ENCODE results near the gene HOXD10. TPM values are rescaled to one million over a fixed set of nuclear protein-coding genes. Genes with fewer than 3 reads are reported as not detected.

HOXD10 gene
- total RNA-seq, 2 donors from 2014 or later, result 10.4 to 32.5 TPM

- Histone ChIP-seq H3K4me3 (no peak overlapping the region), H3K36me3 (no peaks in the 10 kb centered on the region), H3K9me3 (no peaks in the 10 kb centered on the region), H3K27ac (peak overlapping the region in 1 of 2 donors; percentile 81), H3K27me3 (replicated peaks; ENCODE audit: insufficient read depth) (no peaks in the 10 kb centered on the region), H3K4me1 (replicated peaks) (no peaks in the 10 kb centered on the region)
- TF ChIP-seq POLR2AphosphoS5 (IDR thresholded peaks at IDR 0.05) (no peak), POLR2A (IDR thresholded peaks at IDR 0.05) (no peak)
- TF ChIP-seq, protein P1, sequence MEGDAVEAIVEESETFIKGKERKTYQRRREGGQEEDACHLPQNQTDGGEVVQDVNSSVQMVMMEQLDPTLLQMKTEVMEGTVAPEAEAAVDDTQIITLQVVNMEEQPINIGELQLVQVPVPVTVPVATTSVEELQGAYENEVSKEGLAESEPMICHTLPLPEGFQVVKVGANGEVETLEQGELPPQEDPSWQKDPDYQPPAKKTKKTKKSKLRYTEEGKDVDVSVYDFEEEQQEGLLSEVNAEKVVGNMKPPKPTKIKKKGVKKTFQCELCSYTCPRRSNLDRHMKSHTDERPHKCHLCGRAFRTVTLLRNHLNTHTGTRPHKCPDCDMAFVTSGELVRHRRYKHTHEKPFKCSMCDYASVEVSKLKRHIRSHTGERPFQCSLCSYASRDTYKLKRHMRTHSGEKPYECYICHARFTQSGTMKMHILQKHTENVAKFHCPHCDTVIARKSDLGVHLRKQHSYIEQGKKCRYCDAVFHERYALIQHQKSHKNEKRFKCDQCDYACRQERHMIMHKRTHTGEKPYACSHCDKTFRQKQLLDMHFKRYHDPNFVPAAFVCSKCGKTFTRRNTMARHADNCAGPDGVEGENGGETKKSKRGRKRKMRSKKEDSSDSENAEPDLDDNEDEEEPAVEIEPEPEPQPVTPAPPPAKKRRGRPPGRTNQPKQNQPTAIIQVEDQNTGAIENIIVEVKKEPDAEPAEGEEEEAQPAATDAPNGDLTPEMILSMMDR (IDR thresholded peaks at IDR 0.05), result no peak
- 65% methylated on average over 4 of the region's 4 CpGs for WGBS
- DNase-seq (ENCODE audit: low spot score), result no peak
- intact Hi-C loops (cut with DNase I), result no loop called here
Measured at GRCh38 chr2:176131848-176132158, 15.2 kb downstream of the HOXD10 start.

- peak overlapping the region in 1 of 2 donors; percentile 5 for H3K27ac ChIP-seq
- WGBS, result 56% methylated on average over 33 of the region's 33 CpGs
Measured at GRCh38 chr2:176132205-176133171, 15.9 kb downstream of the HOXD10 start.

GRCh38 chr2:176133389-176133788 is 16.8 kb downstream of the HOXD10 start:
- no peak overlapping the region for H3K4me3 ChIP-seq
- no peaks in the 10 kb centered on the region for H3K36me3 ChIP-seq
- H3K27ac ChIP-seq, result no peak overlapping the region
- no peaks in the 10 kb centered on the region for H3K27me3 ChIP-seq (replicated peaks; ENCODE audit: insufficient read depth)
- no peaks in the 10 kb centered on the region for H3K9me3 ChIP-seq
- TF ChIP-seq POLR2AphosphoS5 (IDR thresholded peaks at IDR 0.05) (no peak), POLR2A (IDR thresholded peaks at IDR 0.05) (no peak)
- TF ChIP-seq, protein P1 (IDR thresholded peaks at IDR 0.05), result no peak
- no peaks in the 10 kb centered on the region for H3K4me1 ChIP-seq (replicated peaks)
- no peak for DNase-seq (ENCODE audit: low spot score)
- intact Hi-C loops (cut with DNase I), result no loop called here

More at GRCh38 chr2:176132205-176133171, 15.9 kb downstream of the HOXD10 start:
- TF ChIP-seq, protein P1 (IDR thresholded peaks at IDR 0.05), result no peak
- TF ChIP-seq POLR2AphosphoS5 (IDR thresholded peaks at IDR 0.05) (no peak), POLR2A (IDR thresholded peaks at IDR 0.05) (no peak)
- intact Hi-C loops (cut with DNase I), result no loop called here
- H3K27me3 ChIP-seq (replicated peaks; ENCODE audit: insufficient read depth), result no peaks in the 10 kb centered on the region
- H3K9me3 ChIP-seq, result no peaks in the 10 kb centered on the region
- no peaks in the 10 kb centered on the region for H3K36me3 ChIP-seq
- H3K4me3 ChIP-seq, result no peak overlapping the region
- H3K4me1 ChIP-seq (replicated peaks), result no peaks in the 10 kb centered on the region
- DNase-seq (ENCODE audit: low spot score), result no peak

DNA sequence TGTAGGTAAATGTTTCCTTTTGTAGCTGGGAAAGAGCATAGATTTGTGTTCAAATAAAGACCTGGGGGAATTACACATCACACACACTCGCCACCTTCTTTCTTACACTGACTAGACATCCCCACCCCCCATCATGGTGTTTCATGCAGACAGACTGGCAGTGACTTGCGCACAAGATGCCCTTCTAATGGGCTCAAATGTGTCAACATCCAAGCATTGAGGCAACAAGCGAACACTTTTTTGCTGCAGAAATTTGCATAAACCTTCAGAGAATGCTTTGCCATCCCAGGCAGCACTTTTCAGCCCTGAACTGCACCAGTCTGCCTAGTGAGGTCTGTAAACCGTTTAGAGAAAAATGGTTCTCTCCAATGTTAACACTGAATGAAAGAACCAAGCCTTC is 17.5 kb downstream of the HOXD10 start:
- H3K36me3 ChIP-seq, result no peaks in the 10 kb centered on the region
- no peak overlapping the region for H3K4me3 ChIP-seq
- DNase-seq (ENCODE audit: low spot score), result no peak
- no peaks in the 10 kb centered on the region for H3K27me3 ChIP-seq (replicated peaks; ENCODE audit: insufficient read depth)
- WGBS, result 67% methylated on average over 4 of the region's 4 CpGs
- H3K4me1 ChIP-seq (replicated peaks), result no peaks in the 10 kb centered on the region
- intact Hi-C loops (cut with DNase I), result no loop called here
- no peak overlapping the region for H3K27ac ChIP-seq
- no peak for TF ChIP-seq POLR2A (IDR thresholded peaks at IDR 0.05)
- TF ChIP-seq POLR2AphosphoS5 (IDR thresholded peaks at IDR 0.05), result no peak
- TF ChIP-seq, protein P1 (IDR thresholded peaks at IDR 0.05), result no peak
- no peaks in the 10 kb centered on the region for H3K9me3 ChIP-seq

DNA sequence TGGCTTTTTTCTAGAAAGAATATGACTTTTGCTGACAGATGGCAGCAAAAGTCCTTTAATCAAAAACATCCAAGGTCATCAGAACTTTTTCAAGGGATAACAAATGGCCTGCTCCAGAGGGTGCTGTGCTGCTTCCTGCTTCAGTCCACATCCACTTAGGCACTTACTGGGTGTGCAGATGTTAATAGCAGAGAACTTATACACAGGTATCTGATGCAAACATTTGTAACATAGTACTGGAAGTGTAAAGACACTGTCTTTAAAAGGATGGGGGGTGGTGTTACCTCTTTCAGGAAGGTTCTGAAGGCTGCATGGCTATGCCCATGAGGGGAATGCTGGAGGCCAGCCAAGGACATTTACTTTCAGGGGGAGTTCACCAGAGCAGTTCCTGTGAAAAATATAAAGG is 18.5 kb downstream of the HOXD10 start:
- DNase-seq (ENCODE audit: low spot score), result no peak
- intact Hi-C loops (cut with DNase I), result no loop called here
- Histone ChIP-seq H3K4me1 (replicated peaks) (no peaks in the 10 kb centered on the region), H3K9me3 (no peaks in the 10 kb centered on the region), H3K27ac (no peak overlapping the region), H3K27me3 (replicated peaks; ENCODE audit: insufficient read depth) (no peaks in the 10 kb centered on the region), H3K36me3 (no peaks in the 10 kb centered on the region), H3K4me3 (no peak overlapping the region)
- TF ChIP-seq POLR2A (IDR thresholded peaks at IDR 0.05) (no peak), POLR2AphosphoS5 (IDR thresholded peaks at IDR 0.05) (no peak)
- TF ChIP-seq, protein P1 (IDR thresholded peaks at IDR 0.05), result no peak
